Peyer's patch (tissue), 4 donors: Measurements from ENCODE around the gene EIF3L.

ENCODE experiments used
- CTCF ChIP-seq, 6 experiments: fragments of 450-650 bp in 4 of 6; fragments of 200-600 bp in 2 of 6; sonication (generic) in 1 of 6; IDR thresholded peaks; one replicate each; pipeline ENCODE4 v1.5.1; 2017 to 2019; ENCODE audit warnings: antibody characterized with exemption in 6 of 6, mild to moderate bottlenecking in 3 of 6, moderate library complexity in 1 of 6
- POLR2A ChIP-seq, 2 donors: fragments of 450-650 bp; IDR thresholded peaks; one replicate each; pipeline ENCODE4 v1.5.1; 2017; ENCODE audit warnings: antibody characterized with exemption in 2 of 2, mild to moderate bottlenecking in 2 of 2, moderate library complexity in 2 of 2

- no peak for TF ChIP-seq CTCF (IDR thresholded peaks at IDR 0.05)
- TF ChIP-seq POLR2A (IDR thresholded peaks at IDR 0.05): no peak
Measured at GRCh38 chr22:37910890-37911672, 61.9 kb downstream of the EIF3L start.
